LNCaP clone FGC (cell line): ENCODE data around the gene AJAP1.

Experiments
- DNase-seq: peaks from one replicate; pipeline ENCODE4 v3.0.0-alpha.2; 2011; ENCODE audit warnings: low read depth
- H3K4me3 ChIP-seq: 2 replicates; pipeline ENCODE4 v1.5.1; 2011; ENCODE audit warnings: mild to moderate bottlenecking, low read depth, low read length, control low read depth
- CTCF ChIP-seq: IDR thresholded peaks from 2 replicates; pipeline ENCODE4 v1.5.1; 2012; ENCODE audit warnings: mild to moderate bottlenecking; ENCODE audit not compliant: control insufficient read depth, insufficient read depth; ENCODE audit errors: extremely low read depth

AJAP1 gene

DNA sequence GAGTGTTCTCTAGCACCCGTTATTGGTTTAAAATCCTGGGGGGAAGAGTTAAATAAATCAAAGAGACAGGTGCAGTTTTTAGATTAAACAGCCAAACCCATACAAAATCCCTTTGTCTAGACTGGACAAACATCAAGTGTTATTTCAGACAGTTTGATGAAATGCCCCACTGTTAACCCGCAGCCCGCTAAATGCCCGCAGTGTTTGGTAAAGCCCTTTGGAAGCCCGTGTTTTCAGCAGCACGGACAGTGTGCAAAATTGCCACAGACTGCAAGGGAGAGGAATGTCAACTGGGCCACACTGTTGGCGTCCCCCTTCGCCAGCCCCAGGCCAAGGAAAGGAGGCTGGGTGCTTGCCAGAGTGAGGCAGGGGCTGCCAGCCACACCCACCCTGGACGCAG lies 26.6 kb downstream of the AJAP1 start:
- H3K4me3 ChIP-seq = no peak overlapping the region
- DNase-seq = no peak
- no peak for TF ChIP-seq CTCF

- DNase-seq = no peak
- TF ChIP-seq CTCF = no peak
- H3K4me3 ChIP-seq = no peak overlapping the region
Observed at GRCh38 chr1:4682607-4683220, 28.3 kb downstream of the AJAP1 start.

DNA sequence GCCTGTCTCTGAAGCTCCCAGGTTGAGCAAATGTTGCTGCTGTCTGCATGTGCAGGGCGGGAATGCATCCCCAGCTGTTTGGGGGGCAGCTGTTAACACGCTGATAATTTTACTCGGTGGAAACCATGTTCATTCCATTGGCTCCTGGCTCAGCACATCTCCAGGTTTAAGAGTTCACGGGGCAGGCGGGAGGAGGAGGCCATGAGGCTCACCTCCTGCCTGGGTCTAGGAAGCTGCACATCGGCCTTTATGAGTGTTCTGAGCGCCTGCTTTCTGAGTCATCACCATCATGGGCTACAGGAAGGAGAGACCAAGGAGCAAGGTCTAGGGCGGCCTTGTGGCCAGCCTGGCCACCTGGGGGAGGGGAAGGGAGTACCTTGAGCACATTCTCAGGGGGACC lies 29.7 kb downstream of the AJAP1 start:
- DNase-seq = no peak
- no peak for TF ChIP-seq CTCF

DNA sequence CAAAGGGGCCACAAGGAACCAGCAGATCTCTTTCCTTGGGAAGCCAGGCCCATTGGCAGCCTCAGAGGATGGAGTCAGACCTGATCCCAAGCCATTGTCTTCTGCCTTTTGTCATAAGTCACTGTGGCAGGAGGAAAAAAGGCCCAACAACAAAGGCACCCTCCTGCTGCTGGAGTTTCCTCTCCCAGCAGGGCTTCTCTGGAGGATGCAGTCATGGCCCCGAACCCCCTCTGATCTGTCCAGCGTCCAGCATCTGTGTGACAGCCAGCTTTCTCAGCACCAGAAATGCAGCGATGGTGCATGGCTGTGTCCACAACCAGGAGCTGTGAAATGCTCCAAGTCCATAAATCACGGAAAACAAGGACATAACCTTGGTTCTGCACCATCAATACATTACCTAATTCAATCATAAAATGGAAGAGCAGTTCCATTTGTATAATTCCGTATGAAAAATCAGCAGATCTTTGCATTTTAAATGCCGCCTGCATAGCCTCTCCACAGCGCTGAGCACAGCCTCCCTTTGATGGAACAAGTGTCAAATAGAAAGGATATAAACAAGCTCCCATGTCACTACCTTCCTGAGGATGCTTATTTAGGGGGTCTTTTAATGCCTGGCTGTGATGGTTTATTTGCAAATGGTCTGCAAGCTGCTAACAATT lies 30.6 kb downstream of the AJAP1 start:
- DNase-seq = no peak
- no peak overlapping the region for H3K4me3 ChIP-seq
- TF ChIP-seq CTCF = no peak

More for the DNA sequence above, 29.7 kb downstream of the AJAP1 start:
- no peak overlapping the region for H3K4me3 ChIP-seq

DNA sequence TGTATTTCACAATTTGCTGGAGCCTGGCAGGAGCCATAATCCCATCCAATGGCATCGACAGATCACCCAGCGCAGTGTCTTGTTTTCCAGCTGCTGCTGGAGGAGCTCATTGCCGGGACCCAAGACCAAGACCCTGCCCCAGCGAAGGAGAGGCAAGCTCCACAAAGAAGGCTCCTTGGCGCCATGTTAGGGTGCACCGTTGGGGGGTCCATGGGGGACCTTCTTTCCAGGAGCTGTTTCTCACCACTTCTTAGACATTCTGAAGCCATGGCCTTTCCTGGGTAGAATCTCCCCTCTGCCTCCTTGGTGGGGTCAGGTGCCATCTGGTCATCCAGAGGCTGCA lies 31.1 kb downstream of the AJAP1 start:
- DNase-seq = no peak
- H3K4me3 ChIP-seq = no peak overlapping the region
- TF ChIP-seq CTCF = no peak

DNA sequence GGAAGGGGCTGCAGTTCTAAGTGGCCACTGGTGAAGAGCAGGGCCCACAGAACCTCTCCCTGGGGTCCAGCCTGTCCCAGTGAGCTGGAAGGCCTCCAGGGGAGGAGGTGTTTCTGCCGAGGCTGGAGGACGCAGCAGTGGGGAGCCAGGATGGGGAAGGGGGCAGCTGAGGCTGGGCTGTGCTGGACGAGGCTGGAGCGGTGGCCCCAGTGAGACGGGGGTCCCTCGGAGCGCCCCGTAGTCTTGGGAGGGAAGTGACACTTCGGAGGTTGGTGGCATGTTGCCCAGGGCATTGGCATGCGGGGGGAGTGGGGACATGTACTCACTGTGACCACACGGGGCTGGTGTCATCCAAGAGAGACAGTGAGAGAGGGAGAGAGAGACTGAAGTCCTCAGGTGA lies 33.5 kb downstream of the AJAP1 start:
- no peak overlapping the region for H3K4me3 ChIP-seq
- no peak for DNase-seq
- no peak for TF ChIP-seq CTCF
